Measurements from ENCODE around the gene NCAM2.

GRCh38 chr21:21203822-21204339 is 205.7 kb downstream of the NCAM2 start:
- TF ChIP-seq CTCF (conservative IDR thresholded peaks at IDR 0.05; ENCODE audit: low read depth, low read length) (no peak), MAZ (IDR thresholded peaks at IDR 0.05; ENCODE audit: borderline replicate concordance, low read depth, low read length) (no peak), USF2 (IDR thresholded peaks at IDR 0.05; ENCODE audit: low read depth, low read length) (no peak), ELK1 (IDR thresholded peaks at IDR 0.05; ENCODE audit: borderline replicate concordance, low read depth, low read length) (no peak), CEBPB (IDR thresholded peaks at IDR 0.05; ENCODE audit: low read depth, low read length) (no peak), FOS (IDR thresholded peaks at IDR 0.05; ENCODE audit: low read depth, low read length) (no peak), POLR2A (IDR thresholded peaks at IDR 0.05; ENCODE audit: low read depth, low read length) (no peak), BHLHE40 (IDR thresholded peaks at IDR 0.05; ENCODE audit: low read depth, low read length) (no peak), MAFK (IDR thresholded peaks at IDR 0.05; ENCODE audit: low read depth, low read length) (no peak), RAD21 (IDR thresholded peaks at IDR 0.05; ENCODE audit: low read length) (no peak)
